ENCODE data around the gene CATSPER3.

GRCh38 chr5:135034963-135035677 is 67.4 kb downstream of the CATSPER3 start:
- TF ChIP-seq CTCF (IDR thresholded peaks at IDR 0.05) = no peak
- no peak for TF ChIP-seq POLR2A (IDR thresholded peaks at IDR 0.05)
